Retinal pigment epithelial cell (primary cell): ENCODE results near the gene RTEL1.
A peak's percentile ranks its signal among the peaks of the same experiment; 100 is the strongest.

Experiments
- DNase-seq: peaks from one replicate; pipeline ENCODE4 v3.0.0-alpha.2; 2010; ENCODE audit warnings: low read depth
- H3K4me3 ChIP-seq: 2 replicates; pipeline ENCODE4 v1.5.1; 2011; ENCODE audit warnings: mild to moderate bottlenecking, low read length, control low read depth, moderate library complexity
- CTCF ChIP-seq: conservative IDR thresholded peaks from 2 replicates; pipeline ENCODE4 v1.5.1; 2011; ENCODE audit warnings: low read depth, low read length, control low read depth, inconsistent platforms

Gene RTEL1

GRCh38 chr20:63706027-63706695, 48.0 kb downstream of the RTEL1 start:
- peak overlapping the region; percentile 76 for H3K4me3 ChIP-seq
- no peak for TF ChIP-seq CTCF
- DNase-seq, result no peak

- peak overlapping the region; percentile 76 for H3K4me3 ChIP-seq
- TF ChIP-seq CTCF, result peak; percentile 34
- DNase-seq, result no peak
These were observed 48.9 kb downstream of the RTEL1 start for GRCh38 chr20:63706852-63707557.

- peak; percentile 35 for DNase-seq
- TF ChIP-seq CTCF, result no peak
- H3K4me3 ChIP-seq, result peak within 1 kb of the TSS; percentile 76
These were observed 49.6 kb downstream of the RTEL1 start, which contains the start of the genes ARFRP1 and ZGPAT for GRCh38 chr20:63707558-63708300. Gene ARFRP1, minus strand, starts transcription at chr20:63707976. Its CDS starts 885 bp downstream, at chr20:63707091. Gene ZGPAT, plus strand, starts transcription at chr20:63708039. Its CDS starts 542 bp downstream, at chr20:63708581.

GRCh38 chr20:63708301-63709148, 50.4 kb downstream of the RTEL1 start:
- peak overlapping the region; percentile 76 for H3K4me3 ChIP-seq
- no peak for TF ChIP-seq CTCF
- no peak for DNase-seq

GRCh38 chr20:63709149-63709527, 51.0 kb downstream of the RTEL1 start:
- DNase-seq, result no peak
- peak overlapping the region; percentile 76 for H3K4me3 ChIP-seq
- no peak for TF ChIP-seq CTCF

GRCh38 chr20:63711085-63711645, 53.1 kb downstream of the RTEL1 start:
- no peak overlapping the region for H3K4me3 ChIP-seq
- TF ChIP-seq CTCF, result no peak
- DNase-seq, result no peak
